SJSA1 (cell line): ENCODE data around the gene ZNF185. TPM values are rescaled to one million over a fixed set of nuclear protein-coding genes. Genes with fewer than 3 reads are reported as not detected.
"Not testable (repeated sequence)": the region's sequence is repeated elsewhere in the genome, so short reads cannot be mapped to it uniquely, and the experiment has no call there.

ENCODE experiments used
- DNase-seq, 2 experiments: peaks; one replicate each; pipeline ENCODE4 v3.0.0-alpha.2; 2015 to 2020; ENCODE audit warnings: low spot score in 2 of 2, low read depth in 1 of 2
- H3K27ac ChIP-seq: fragments of 250-450 bp; sonication (Bioruptor Pico); 2 replicates; pipeline ENCODE4 v1.5.1; 2020; ENCODE audit warnings: mild to moderate bottlenecking, moderate library complexity
- H3K27me3 ChIP-seq: fragments of 250-450 bp; sonication (Bioruptor Pico); replicated peaks from 2 replicates; pipeline ENCODE4 v1.5.1; 2020; ENCODE audit warnings: mild to moderate bottlenecking, moderate library complexity
- H3K36me3 ChIP-seq: fragments of 250-450 bp; sonication (Bioruptor Pico); 2 replicates; pipeline ENCODE4 v1.5.1; 2020; ENCODE audit warnings: mild to moderate bottlenecking
- H3K4me1 ChIP-seq: fragments of 250-450 bp; sonication (Bioruptor Pico); replicated peaks from 2 replicates; pipeline ENCODE4 v1.6.1; 2021; ENCODE audit warnings: mild to moderate bottlenecking
- H3K4me3 ChIP-seq: fragments of 250-450 bp; sonication (Bioruptor Pico); 2 replicates; pipeline ENCODE4 v1.5.1; 2020; ENCODE audit warnings: mild to moderate bottlenecking
- H3K9me3 ChIP-seq: fragments of 250-450 bp; sonication (Bioruptor Pico); replicated peaks from 2 replicates; pipeline ENCODE4 v1.5.1; 2020; ENCODE audit warnings: mild to moderate bottlenecking
- total RNA-seq: library from RNA; depleted of rRNA; stranded (reverse); fragments of >200 nt; shearing (Covaris generic); gene quantifications from 2 replicates; pipeline ENCODE4 v1.2.3, GENCODE V29; 2014

Gene ZNF185
- total RNA-seq, 1 experiment from 2014 or later, result 9.8 TPM

DNA sequence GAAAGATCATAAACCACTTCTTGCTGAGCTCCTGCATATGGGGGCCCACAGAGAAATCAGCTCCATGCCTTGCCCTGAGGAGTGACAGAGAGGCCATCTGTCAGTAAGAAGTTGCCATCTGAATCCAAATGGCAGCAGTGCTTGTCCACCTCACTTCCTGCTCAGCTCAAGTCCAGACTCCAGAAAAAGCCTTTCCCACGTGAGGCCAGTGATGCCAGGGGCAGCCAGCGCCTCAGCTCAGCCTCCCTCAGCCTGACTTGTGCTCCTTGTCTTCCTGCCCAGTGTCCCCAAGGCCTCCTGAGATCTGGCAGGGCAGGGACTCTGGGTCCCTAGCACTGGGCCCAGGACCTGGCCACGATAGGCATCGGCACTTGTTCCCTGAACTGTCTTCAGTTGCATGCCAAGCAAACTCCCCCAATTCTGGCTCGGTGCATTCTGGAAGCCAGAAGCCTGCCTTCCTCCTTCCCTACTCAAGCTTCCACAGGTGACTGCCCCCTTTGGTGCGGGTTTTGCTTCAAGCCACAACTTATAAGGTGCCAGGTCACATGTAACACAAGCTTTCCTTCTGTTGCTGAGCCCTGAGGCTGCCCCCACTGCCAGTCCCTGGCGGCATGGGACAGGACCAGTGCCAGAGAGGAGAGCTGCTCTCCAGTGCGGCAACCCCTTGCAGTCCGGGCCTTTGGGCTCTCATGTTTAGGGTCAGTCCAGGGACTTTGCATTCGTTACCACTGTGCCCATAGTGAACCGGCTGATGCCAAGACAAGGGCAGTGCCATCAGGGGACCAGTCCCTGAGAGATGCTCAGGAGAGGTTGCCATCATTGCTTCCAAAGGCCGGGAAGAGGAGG, 2.2 kb downstream of the ZNF185 start:
- H3K4me3 ChIP-seq, result no peak overlapping the region
- no peaks in the 10 kb centered on the region for H3K27me3 ChIP-seq
- peaks cover 36% of the 10 kb centered on the region for H3K4me1 ChIP-seq
- no peak overlapping the region for H3K27ac ChIP-seq
- no peaks in the 10 kb centered on the region for H3K9me3 ChIP-seq
- no peaks in the 10 kb centered on the region for H3K36me3 ChIP-seq
- no peak for DNase-seq

DNA sequence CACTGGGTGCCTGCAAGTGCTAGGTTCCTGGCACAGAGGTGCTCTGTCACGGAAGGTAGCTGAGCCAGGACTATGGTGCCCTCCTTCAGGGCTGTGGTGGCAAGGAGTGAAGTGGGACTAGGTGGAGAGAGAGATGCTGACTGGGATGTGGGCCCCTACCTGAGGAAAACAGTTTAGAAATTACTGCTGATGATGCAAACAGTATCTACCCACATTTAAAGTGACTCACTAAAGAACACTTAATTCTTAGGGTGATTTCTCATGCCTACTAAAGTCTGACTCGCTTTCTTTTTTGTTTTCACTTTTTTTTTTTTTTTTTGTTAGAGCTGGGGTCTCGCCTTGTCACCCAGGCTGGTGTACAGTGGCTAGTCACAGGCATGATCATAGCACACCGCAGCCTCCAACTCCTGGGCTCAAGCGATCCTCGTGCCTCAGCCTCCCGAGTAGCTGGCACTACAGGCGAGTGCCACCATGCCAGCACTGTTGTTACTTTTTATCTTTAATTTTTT, 3.1 kb downstream of the ZNF185 start:
- H3K9me3 ChIP-seq, result no peaks in the 10 kb centered on the region
- no peak for DNase-seq
- H3K4me3 ChIP-seq, result no peak overlapping the region
- no peaks in the 10 kb centered on the region for H3K27me3 ChIP-seq
- H3K27ac ChIP-seq, result no peak overlapping the region
- H3K36me3 ChIP-seq, result no peaks in the 10 kb centered on the region
- H3K4me1 ChIP-seq, result peaks cover 27% of the 10 kb centered on the region

DNA sequence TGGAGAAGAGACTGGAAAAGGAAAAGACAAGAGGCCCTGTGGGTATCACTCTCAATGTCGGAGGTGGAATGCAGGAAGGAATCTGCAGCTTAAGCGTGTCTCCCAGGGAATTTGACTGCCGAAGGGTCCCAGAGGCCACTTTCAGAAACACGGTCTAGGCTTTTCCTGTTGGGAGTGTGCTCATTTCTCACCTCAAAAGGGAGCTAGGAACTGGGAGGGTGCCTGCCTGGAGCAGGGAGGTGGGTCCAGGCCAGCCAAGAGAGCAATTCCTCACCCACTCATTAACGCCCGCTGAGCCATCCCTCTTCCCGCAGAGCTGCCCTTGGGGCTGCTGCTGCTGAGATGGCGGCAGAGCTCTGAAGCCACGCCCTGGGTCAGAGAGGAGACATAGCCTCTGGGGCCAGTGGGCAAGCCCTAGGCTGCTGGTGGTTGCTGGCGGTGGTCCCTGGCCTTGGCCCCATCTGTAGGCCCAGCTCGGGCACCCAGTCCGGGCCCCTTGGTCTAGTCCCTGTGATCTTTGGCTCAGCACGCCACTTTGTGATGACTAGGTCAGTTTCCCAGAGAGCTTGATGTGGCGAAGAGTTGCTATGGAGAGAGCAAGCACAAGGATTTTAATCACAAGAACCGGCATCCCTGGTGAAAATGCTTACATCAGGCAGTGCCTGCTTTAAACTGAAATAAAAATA, 4.1 kb downstream of the ZNF185 start:
- Histone ChIP-seq H3K27ac (no peak overlapping the region), H3K27me3 (no peaks in the 10 kb centered on the region)

DNA sequence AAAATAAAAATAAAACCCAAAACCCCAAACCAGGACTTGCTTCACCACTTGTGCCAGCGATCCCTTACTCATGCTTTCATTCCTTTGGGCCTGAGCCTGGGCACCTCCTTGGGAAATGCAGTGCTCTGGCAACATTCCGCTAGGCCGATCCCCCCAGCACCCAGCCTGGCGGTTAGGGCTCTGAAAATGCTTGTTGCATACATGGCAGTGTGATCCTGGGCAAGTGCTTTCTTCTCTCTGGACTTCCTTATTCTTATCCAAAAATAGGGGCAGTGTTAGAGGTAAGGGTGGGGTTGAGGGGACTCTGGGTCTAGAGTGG, 4.6 kb downstream of the ZNF185 start:
- no peaks in the 10 kb centered on the region for H3K36me3 ChIP-seq
- H3K4me1 ChIP-seq, result peaks cover 12% of the 10 kb centered on the region
- no peak overlapping the region for H3K4me3 ChIP-seq
- no peaks in the 10 kb centered on the region for H3K27me3 ChIP-seq
- no peak overlapping the region for H3K27ac ChIP-seq
- no peaks in the 10 kb centered on the region for H3K9me3 ChIP-seq
- no peak for DNase-seq

More for the DNA sequence above, 4.1 kb downstream of the ZNF185 start:
- Histone ChIP-seq H3K9me3 (no peaks in the 10 kb centered on the region), H3K4me3 (no peak overlapping the region), H3K4me1 (peaks cover 17% of the 10 kb centered on the region), H3K36me3 (no peaks in the 10 kb centered on the region)
- no peak for DNase-seq

DNA sequence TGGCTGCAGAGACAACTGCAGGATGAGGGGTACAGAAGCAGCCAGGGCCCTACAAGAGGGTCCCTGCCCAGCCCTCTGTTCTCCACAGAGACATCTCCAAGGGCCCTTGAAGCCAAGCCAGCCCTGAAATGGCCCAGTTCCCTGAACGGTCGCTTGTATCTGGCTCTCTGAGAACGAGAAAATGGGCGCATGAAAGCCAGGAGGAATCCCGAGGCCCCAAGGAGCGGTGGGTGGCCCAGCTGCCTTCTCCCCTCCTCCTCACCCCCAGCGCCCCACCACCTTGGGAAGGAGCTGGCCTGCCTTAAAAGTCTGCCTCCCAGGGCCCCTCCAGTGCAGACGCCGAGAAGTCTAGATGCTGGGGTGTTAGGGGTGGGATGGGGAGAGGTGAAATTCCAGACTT, 5.7 kb downstream of the ZNF185 start:
- H3K27me3 ChIP-seq, result no peaks in the 10 kb centered on the region
- H3K4me1 ChIP-seq, result peaks cover 5% of the 10 kb centered on the region
- no peak for DNase-seq
- no peak overlapping the region for H3K27ac ChIP-seq
- no peaks in the 10 kb centered on the region for H3K9me3 ChIP-seq
- no peaks in the 10 kb centered on the region for H3K36me3 ChIP-seq
- no peak overlapping the region for H3K4me3 ChIP-seq

DNA sequence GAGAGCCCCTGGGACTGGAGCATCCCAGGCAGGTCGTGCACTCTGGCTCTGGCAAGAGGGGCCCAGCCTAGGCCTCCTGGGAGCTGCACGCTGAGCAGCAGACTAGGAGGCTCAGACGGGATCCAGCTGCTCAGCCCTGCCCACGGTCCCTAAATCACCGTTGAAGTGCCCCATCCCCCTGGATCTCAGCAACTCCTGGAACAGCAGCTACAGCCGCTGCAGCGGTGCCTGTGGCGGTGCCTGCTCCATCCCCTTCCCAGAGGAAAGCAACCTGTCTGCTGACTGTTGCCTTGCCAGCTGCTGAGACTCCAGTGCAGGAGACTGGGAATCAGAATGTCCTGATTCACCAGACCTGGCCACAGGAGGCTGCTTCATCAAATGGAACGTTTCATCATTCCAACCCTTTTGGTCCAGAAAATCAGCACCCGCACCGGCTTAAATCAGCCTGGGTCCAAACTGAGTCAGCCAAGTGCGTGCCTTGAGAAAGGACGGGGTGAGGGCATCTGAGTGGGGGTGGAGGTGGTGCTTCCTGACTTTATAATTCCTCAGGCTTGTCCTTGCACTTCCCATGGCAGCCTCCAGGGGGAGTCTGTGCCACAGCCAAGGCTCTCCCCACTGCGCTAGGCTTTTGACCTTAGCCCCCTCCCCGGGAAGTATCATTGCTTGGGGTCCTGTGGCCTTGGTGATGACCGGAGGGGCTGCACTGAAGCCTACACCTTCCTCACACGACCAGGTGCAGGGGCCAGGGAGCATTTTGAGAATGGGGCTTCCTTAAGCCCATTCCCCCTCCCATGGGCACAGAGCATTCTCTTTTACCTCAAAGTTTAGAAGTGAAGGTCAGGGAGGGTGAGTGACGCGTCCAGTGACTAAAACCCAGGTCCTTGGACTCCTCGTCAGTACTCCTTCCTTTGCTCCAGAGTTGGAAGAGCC, 6.5 kb downstream of the ZNF185 start:
- DNase-seq, result peak; percentile 37 to 62
- no peaks in the 10 kb centered on the region for H3K9me3 ChIP-seq
- no peak overlapping the region for H3K27ac ChIP-seq
- H3K36me3 ChIP-seq, result no peaks in the 10 kb centered on the region
- H3K4me1 ChIP-seq, result peaks cover 4% of the 10 kb centered on the region; the same call in 1 of the 2 replicates
- H3K27me3 ChIP-seq, result no peaks in the 10 kb centered on the region
- H3K4me3 ChIP-seq, result no peak overlapping the region

DNA sequence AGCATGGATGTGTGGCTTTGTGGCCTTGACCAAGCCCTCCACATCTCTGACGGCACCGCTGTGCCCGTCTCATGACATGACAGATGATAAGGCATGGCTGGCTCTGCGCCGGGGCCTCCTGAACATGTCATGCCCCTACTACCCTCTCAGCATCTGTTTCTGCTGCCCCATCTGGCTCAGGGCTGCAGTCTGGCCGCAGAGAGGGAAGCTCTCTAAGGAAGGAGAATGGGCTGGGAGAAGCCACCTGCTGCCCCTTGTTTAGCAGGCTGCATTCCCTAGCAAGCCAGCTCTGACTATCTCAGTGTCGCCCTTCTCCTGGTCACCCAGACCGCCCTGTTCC, 7.2 kb downstream of the ZNF185 start:
- H3K9me3 ChIP-seq, result no peaks in the 10 kb centered on the region
- H3K4me1 ChIP-seq, result peaks cover 4% of the 10 kb centered on the region; the same call in 1 of the 2 replicates
- DNase-seq, result no peak
- H3K27ac ChIP-seq, result no peak overlapping the region
- no peaks in the 10 kb centered on the region for H3K27me3 ChIP-seq
- H3K36me3 ChIP-seq, result no peaks in the 10 kb centered on the region
- no peak overlapping the region for H3K4me3 ChIP-seq

DNA sequence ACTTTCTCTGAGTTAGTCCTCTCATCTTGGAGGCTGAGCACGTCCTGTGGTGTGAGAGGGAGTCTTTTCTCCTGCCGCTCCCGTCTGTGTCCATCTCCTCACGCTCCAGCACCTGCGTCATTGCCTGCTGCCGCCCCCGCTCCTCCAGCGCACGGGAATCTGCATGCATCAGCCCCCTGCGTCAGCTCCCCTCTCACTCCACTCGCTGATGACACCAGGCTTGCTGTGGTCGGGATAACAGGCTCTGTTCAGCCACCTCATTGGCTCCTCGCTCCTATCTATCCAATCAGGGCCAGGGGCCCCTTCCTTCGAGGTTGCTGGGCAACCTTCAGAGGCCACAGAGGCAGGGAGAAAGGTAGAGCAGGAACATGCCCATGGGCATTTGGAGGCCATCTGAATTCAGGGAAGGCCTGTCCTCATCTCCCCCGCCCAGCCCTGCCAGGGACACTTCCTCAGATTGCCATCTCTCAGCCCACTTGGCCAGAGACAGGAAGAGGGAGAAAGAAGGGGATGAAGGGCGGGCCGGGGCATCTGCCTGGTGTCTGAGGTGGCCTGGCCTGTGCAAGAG, 9.3 kb downstream of the ZNF185 start:
- DNase-seq, result no peak
- no peak overlapping the region for H3K27ac ChIP-seq
- H3K9me3 ChIP-seq, result no peaks in the 10 kb centered on the region
- no peak overlapping the region for H3K4me3 ChIP-seq
- no peaks in the 10 kb centered on the region for H3K27me3 ChIP-seq
- H3K4me1 ChIP-seq, result peaks cover 4% of the 10 kb centered on the region; the same call in 1 of the 2 replicates
- no peaks in the 10 kb centered on the region for H3K36me3 ChIP-seq

DNA sequence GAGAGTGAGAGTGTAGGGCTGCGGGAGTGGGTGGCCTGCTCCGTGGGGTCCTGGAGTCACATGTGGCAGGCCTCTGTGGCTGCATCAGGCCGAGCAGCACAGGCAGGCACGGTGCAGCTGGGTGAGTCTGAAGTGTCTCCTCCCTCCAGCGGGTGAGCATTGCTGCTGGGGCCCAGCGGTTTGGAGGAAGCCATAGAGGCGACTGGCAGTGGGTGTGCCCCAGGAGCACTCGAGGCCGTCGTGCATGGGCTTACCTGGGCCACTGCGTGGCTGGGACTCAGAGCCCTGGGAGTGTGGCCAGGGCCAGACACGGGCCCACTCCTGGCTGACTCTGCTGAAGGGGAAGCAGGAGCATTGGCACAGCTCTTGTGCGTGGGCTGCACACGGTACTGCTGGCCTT, 10.6 kb downstream of the ZNF185 start:
- Histone ChIP-seq H3K4me1 (peaks cover 4% of the 10 kb centered on the region; the same call in 1 of the 2 replicates), H3K27ac (no peak overlapping the region), H3K36me3 (no peaks in the 10 kb centered on the region), H3K27me3 (no peaks in the 10 kb centered on the region), H3K4me3 (no peak overlapping the region), H3K9me3 (no peaks in the 10 kb centered on the region)
- no peak for DNase-seq

DNA sequence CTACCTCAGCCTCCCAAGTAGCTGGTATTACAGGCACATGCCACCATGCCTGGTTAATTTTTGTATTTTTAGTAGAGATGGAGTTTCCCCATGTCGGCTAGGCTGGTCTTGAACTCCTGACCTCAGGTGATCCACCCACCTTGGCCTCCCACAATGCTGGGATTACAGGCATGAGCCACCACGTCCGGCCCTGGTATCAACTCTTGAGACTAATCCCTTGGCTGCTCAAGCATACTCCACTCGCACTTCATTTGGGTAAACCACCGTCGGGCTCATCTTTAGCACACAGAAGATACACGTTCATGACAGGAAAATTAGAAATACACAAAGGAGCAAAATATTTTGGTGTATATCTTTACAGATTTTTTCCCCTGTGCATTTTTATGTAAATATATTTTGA, 12.2 kb downstream of the ZNF185 start:
- not testable (repeated sequence) for H3K36me3 ChIP-seq, H3K4me3 ChIP-seq, H3K4me1 ChIP-seq, H3K9me3 ChIP-seq, DNase-seq, H3K27me3 ChIP-seq, H3K27ac ChIP-seq

DNA sequence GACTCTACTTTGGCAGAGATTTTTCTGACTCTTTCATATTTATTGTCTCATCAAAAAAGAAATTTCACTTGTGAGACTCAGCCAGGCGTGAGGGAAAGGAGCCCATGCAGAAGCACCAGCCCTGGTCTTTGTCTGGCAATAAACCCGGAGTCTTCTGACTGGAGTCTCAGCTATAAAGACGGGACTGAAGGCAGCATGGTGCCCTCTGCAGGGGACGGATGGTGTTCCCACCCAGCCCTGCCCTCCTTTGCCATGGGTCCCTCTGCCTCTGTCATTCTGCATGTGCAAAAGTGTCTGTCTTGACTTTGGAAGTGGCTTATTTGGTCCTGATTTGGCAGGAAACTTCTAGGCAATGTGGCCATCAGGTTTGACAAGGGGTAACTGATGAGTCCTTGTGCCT, 14.2 kb downstream of the ZNF185 start:
- DNase-seq, result no peak
- Histone ChIP-seq H3K4me3 (no peak overlapping the region), H3K4me1 (no peaks in the 10 kb centered on the region), H3K36me3 (no peaks in the 10 kb centered on the region), H3K9me3 (no peaks in the 10 kb centered on the region), H3K27ac (no peak overlapping the region), H3K27me3 (no peaks in the 10 kb centered on the region)

DNA sequence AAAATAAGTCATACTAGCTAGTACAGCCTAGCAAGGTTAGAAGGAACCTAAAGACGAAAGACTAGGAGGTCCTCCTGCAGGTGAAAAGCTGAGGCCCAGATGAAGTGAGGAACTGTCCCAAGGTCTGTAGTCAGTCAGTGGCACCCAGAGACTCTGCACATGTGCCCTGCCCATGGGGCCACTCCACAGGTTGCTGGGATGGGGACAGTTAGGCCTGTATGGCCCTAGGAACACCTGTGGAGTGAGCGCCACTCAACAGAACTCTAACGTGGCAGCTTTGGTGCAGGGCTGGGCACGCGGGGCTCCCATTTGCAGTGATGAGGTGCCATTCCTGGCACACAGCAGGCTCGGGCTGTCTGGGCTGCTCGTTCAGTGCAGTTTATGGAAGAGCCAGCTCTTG, 14.8 kb downstream of the ZNF185 start:
- Histone ChIP-seq H3K27ac (no peak overlapping the region), H3K9me3 (no peaks in the 10 kb centered on the region), H3K4me3 (no peak overlapping the region), H3K4me1 (no peaks in the 10 kb centered on the region), H3K36me3 (no peaks in the 10 kb centered on the region), H3K27me3 (no peaks in the 10 kb centered on the region)
- no peak for DNase-seq

DNA sequence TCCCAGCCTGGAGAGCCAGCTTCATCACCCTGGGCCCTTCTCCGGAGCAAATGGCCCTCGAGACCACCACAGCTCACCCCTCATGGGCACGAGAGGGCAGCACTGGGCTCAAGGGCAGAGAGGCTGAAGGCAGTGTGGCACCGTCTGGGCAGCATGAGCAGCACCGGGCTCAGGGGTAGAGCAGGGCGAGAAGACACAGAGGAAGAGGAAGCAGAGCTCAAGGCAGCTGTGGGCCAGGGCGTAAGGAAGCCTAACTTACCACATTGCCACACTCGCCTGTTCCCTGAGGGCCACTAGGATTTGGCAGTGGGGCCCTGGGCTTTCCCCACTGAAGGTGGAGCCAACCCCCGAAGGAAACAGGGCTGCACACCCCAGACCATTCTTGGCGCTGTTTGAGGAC, 15.5 kb downstream of the ZNF185 start:
- no peak for DNase-seq
- no peak overlapping the region for H3K27ac ChIP-seq
- H3K4me3 ChIP-seq, result no peak overlapping the region
- no peaks in the 10 kb centered on the region for H3K4me1 ChIP-seq
- H3K36me3 ChIP-seq, result no peaks in the 10 kb centered on the region
- H3K27me3 ChIP-seq, result no peaks in the 10 kb centered on the region
- no peaks in the 10 kb centered on the region for H3K9me3 ChIP-seq
